Tibial nerve (tissue), 4 donors: ENCODE data around the gene CWF19L2.

Experiments
- EP300 ChIP-seq, 2 donors: sonication (generic); formaldehyde crosslinking; IDR thresholded peaks; one replicate each; pipeline ENCODE4 v1.6.1; 2017; ENCODE audit warnings: antibody characterized with exemption in 2 of 2, mild to moderate bottlenecking in 1 of 2
- POLR2A ChIP-seq, 2 donors: fragments of 450-650 bp; IDR thresholded peaks; one replicate each; pipeline ENCODE4 v1.6.1; 2017; ENCODE audit warnings: antibody characterized with exemption in 2 of 2, mild to moderate bottlenecking in 2 of 2, moderate library complexity in 2 of 2
- TF ChIP-seq, protein P1 (sequence below), 5 experiments: fragments of 200-600 bp in 3 of 5; fragments of 450-650 bp in 2 of 5; sonication (generic) in 3 of 5; IDR thresholded peaks; one replicate each; pipeline ENCODE4 v1.5.1; 2016 to 2019; ENCODE audit warnings: antibody characterized with exemption in 5 of 5, mild to moderate bottlenecking in 3 of 5, moderate library complexity in 2 of 5

DNA sequence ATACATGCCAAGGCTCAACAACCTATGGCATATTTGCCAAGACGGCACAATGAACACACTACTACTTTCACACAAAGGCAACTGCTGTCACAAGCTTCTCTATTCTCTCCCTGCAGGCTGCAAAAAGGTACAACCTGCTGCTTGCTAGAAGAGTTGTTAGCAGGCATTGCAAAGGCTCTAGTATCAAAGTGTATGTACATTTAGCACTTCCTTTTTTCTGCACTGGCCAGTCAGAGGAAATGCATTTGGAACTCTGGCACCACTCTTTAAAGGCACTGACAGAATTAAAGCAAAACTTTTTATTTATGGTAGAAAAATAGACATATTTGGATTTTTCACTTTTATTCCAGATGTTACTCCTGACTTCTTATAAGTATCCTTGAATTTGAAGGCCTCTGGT lies 125.9 kb downstream of the CWF19L2 start:
- TF ChIP-seq, protein P1, sequence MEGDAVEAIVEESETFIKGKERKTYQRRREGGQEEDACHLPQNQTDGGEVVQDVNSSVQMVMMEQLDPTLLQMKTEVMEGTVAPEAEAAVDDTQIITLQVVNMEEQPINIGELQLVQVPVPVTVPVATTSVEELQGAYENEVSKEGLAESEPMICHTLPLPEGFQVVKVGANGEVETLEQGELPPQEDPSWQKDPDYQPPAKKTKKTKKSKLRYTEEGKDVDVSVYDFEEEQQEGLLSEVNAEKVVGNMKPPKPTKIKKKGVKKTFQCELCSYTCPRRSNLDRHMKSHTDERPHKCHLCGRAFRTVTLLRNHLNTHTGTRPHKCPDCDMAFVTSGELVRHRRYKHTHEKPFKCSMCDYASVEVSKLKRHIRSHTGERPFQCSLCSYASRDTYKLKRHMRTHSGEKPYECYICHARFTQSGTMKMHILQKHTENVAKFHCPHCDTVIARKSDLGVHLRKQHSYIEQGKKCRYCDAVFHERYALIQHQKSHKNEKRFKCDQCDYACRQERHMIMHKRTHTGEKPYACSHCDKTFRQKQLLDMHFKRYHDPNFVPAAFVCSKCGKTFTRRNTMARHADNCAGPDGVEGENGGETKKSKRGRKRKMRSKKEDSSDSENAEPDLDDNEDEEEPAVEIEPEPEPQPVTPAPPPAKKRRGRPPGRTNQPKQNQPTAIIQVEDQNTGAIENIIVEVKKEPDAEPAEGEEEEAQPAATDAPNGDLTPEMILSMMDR (IDR thresholded peaks at IDR 0.05): no peak
- TF ChIP-seq POLR2A (IDR thresholded peaks at IDR 0.05) (no peak), EP300 (IDR thresholded peaks at IDR 0.05) (no peak)
